Left cardiac atrium (tissue), 4 donors: ENCODE data around the gene RHOF. TPM values are rescaled to one million over a fixed set of nuclear protein-coding genes. Genes with fewer than 3 reads are reported as not detected.

ENCODE experiments used
- ATAC-seq, 2 donors: fragments of 200-7000 bp; cut with Tn5 transposase; one replicate each; pipeline ENCODE4 v1.9.1; 2020; ENCODE audit warnings: mild to moderate bottlenecking in 2 of 2, moderate library complexity in 2 of 2
- DNase-seq: peaks from one replicate; pipeline ENCODE4 v3.0.0-alpha.2; 2020
- intact Hi-C, 2 donors: fragments of 100-400 bp; cut with DNase I; formaldehyde crosslinking; loops; one replicate each; pipeline versions ENCODE4 v1.14.1 to v1.15.1; 2022 to 2023
- total RNA-seq, 2 donors: library from RNA; stranded (reverse); fragmentation: NEBNext Ultra II Directional; extraction: Animal tissue kit (Norgen Biotek cat#: 25700); gene quantifications; one replicate each; pipeline ENCODE4 v1.2.1, GENCODE V29; 2021
- donor health status: DM: no; HTN: yes; CAD: no.
- donor health status: DM: no; HTN: yes; CAD: no; lungs with severe emphysema.
- donor health status: DM: yes; HTN: yes; CAD: no.
- donor health status: Dilated cardiomyopathy.

RHOF gene
- total RNA-seq, 2 donors from 2014 or later = 14.7 to 25.1 TPM

- DNase-seq (no peak), ATAC-seq (peak; percentile 6 to 13)
- intact Hi-C loops = loop anchor here in 1 of 2 donors (10.0 kb wide), 1 partner anchor 62 kb away; the partner anchor contains the start of gene PSMD9
Measured at GRCh38 chr12:121823101-121823726, 29.7 kb upstream of the RHOF start.

- DNase-seq (no peak), ATAC-seq (peak in 1 of 2 donors; percentile 6)
- intact Hi-C loops = loop anchor here in 1 of 2 donors (10.0 kb wide), 1 partner anchor 62 kb away; the partner anchor contains the start of gene PSMD9
Measured at GRCh38 chr12:121822393-121823100, 29.1 kb upstream of the RHOF start.

GRCh38 chr12:121820056-121820455 is 26.6 kb upstream of the RHOF start:
- DNase-seq (no peak), ATAC-seq (no peak)
- intact Hi-C loops = loop anchor here in 1 of 2 donors (10.0 kb wide), 1 partner anchor 65 kb away; the partner anchor contains the start of gene PSMD9

- DNase-seq = no peak
- intact Hi-C loops = no loop called here
- ATAC-seq = no peak
Measured at GRCh38 chr12:121819212-121819949, 25.9 kb upstream of the RHOF start.

- intact Hi-C loops = no loop called here
- no peak for ATAC-seq
Measured at GRCh38 chr12:121817648-121818043, 24.2 kb upstream of the RHOF start.

GRCh38 chr12:121816925-121817647 is 23.6 kb upstream of the RHOF start:
- intact Hi-C loops = no loop called here
- DNase-seq (no peak), ATAC-seq (no peak)

More at GRCh38 chr12:121817648-121818043, 24.2 kb upstream of the RHOF start:
- no peak for DNase-seq

- intact Hi-C loops = no loop called here
Measured at GRCh38 chr12:121815263-121815662, 21.8 kb upstream of the RHOF start.

GRCh38 chr12:121814429-121815119 is 21.1 kb upstream of the RHOF start:
- intact Hi-C loops = loop anchor here in 1 of 2 donors (5.0 kb wide), 1 partner anchor 37 kb away; no protein-coding TSS in a partner anchor
- no peak for DNase-seq
- no peak for ATAC-seq

More at GRCh38 chr12:121815263-121815662, 21.8 kb upstream of the RHOF start:
- DNase-seq (no peak), ATAC-seq (no peak)

GRCh38 chr12:121813951-121814350 is 20.5 kb upstream of the RHOF start:
- ATAC-seq (no peak), DNase-seq (no peak)
- intact Hi-C loops = loop anchor here in 1 of 2 donors (5.0 kb wide), 1 partner anchor 37 kb away; no protein-coding TSS in a partner anchor

- ATAC-seq (peak in 1 of 2 donors; percentile 1), DNase-seq (no peak)
- intact Hi-C loops = loop anchor here in 1 of 2 donors (1.0 to 5.0 kb wide), 2 partner anchors 18 to 36 kb away; no protein-coding TSS in a partner anchor
Measured at GRCh38 chr12:121812921-121813896, 19.7 kb upstream of the RHOF start.

GRCh38 chr12:121812320-121812871 is 18.9 kb upstream of the RHOF start:
- DNase-seq = peak; percentile 84
- ATAC-seq = peak; percentile 90 to 92
- intact Hi-C loops = loop anchor here in 1 of 2 donors (1.0 to 5.0 kb wide), 2 partner anchors 17 to 35 kb away; no protein-coding TSS in a partner anchor

GRCh38 chr12:121811434-121812319 is 18.2 kb upstream of the RHOF start:
- intact Hi-C loops = loop anchor here in 1 of 2 donors (1.0 to 5.0 kb wide), 2 partner anchors 16 to 34 kb away; no protein-coding TSS in a partner anchor
- DNase-seq = peak; percentile 78
- peak; percentile 90 for ATAC-seq

- no peak for ATAC-seq
- intact Hi-C loops = loop anchor here in 1 of 2 donors (5.0 kb wide), 1 partner anchor 34 kb away; no protein-coding TSS in a partner anchor
Measured at GRCh38 chr12:121810833-121811433, 17.4 kb upstream of the RHOF start.

GRCh38 chr12:121810234-121810817 is 16.8 kb upstream of the RHOF start:
- DNase-seq (peak; percentile 24), ATAC-seq (no peak)
- intact Hi-C loops = loop anchor here in 1 of 2 donors (5.0 kb wide), 1 partner anchor 33 kb away; no protein-coding TSS in a partner anchor

More at GRCh38 chr12:121810833-121811433, 17.4 kb upstream of the RHOF start:
- no peak for DNase-seq
